Coronary artery (tissue), 2 donors: ENCODE data around the gene CFAP92.
"Not testable (repeated sequence)": the region's sequence is repeated elsewhere in the genome, so short reads cannot be mapped to it uniquely, and the experiment has no call there.

Experiments
- DNase-seq: peaks from one replicate; pipeline ENCODE4 v3.0.0-alpha.2; 2017; ENCODE audit warnings: low spot score
- H3K27ac ChIP-seq, 2 donors: fragments of 200-600 bp; sonication (generic); one replicate each; pipeline ENCODE4 v1.5.1; 2016 to 2019
- H3K4me3 ChIP-seq: fragments of 200-600 bp; sonication (generic); 2 replicates; pipeline ENCODE4 v1.5.1; 2016; ENCODE audit warnings: mild to moderate bottlenecking, moderate library complexity
- TF ChIP-seq, protein P1 (sequence below): fragments of 200-600 bp; sonication (generic); IDR thresholded peaks from one replicate; pipeline ENCODE4 v1.5.1; 2019; ENCODE audit warnings: antibody characterized with exemption

The CFAP92 gene

DNA sequence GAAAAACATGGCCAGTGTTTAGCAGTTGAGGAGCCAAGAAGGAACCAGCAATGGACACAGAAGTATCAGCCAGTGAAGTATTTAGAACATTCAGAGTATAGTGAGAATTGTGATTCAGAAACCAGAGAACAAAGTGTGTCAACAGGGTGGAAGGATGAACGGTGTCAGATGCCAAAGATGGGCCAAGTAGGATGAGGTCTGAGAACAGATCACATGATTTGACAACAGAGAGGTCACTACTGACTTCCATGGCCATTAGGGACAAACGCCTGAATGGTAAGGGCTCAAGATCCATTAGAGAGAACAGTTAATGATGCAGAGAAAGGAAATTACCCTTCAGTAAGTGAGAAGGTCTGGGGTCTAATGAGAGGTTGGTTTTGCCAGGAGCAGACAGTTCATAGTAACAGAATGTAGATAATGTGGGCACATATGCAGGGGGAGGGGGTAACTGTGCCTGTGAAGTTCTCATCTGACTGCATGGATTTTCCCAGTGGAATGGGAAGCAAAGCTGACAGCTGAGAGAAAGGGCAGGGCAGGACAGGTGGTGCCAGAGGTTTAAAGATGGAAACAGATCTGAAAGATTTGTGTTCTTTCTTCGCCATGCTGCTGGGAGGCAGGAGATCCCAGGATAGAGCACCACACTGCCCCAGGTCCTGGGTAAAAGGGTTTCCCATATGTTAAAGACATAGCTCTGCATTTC is 119.2 kb downstream of the CFAP92 start:
- H3K4me3 ChIP-seq = no peak overlapping the region
- no peak for DNase-seq
- no peak overlapping the region for H3K27ac ChIP-seq
- TF ChIP-seq, protein P1, sequence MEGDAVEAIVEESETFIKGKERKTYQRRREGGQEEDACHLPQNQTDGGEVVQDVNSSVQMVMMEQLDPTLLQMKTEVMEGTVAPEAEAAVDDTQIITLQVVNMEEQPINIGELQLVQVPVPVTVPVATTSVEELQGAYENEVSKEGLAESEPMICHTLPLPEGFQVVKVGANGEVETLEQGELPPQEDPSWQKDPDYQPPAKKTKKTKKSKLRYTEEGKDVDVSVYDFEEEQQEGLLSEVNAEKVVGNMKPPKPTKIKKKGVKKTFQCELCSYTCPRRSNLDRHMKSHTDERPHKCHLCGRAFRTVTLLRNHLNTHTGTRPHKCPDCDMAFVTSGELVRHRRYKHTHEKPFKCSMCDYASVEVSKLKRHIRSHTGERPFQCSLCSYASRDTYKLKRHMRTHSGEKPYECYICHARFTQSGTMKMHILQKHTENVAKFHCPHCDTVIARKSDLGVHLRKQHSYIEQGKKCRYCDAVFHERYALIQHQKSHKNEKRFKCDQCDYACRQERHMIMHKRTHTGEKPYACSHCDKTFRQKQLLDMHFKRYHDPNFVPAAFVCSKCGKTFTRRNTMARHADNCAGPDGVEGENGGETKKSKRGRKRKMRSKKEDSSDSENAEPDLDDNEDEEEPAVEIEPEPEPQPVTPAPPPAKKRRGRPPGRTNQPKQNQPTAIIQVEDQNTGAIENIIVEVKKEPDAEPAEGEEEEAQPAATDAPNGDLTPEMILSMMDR = no peak

DNA sequence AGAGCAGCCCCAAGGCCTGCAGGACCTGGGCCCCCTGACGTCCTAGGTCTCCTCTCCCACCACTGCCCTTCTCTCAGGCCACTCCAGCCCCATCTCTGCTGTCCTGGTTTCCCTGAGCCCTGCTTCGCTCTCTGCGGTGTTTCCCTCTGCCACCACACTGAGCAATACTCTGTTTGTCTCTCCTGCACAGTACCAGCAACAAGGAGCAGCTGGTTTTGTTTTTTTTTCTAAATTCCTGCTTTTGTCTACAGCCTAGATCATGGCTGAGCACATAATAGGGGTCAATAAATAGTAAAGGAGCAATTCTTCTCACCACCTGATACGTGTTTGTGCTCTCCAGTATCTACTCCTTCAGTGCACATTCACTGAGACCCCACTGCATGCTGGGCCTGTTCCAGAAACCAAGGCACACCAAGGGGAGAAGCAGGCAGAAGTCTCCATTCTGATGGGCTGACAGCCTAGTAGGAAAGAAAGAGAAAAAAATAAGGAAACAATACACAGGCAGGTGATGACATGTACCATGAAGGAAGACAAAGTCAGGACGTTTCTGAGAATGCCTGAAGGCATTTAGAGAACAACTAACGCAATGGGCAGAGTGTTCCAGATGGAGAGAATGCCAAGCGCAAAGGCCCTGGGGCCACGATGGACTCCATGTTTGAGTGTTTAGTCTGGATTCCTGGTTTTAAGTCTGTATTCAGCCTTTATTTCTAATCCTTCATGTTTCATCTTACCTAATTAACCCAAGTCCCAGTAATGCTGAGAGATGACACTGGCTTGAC is 120.4 kb downstream of the CFAP92 start:
- H3K4me3 ChIP-seq = no peak overlapping the region
- no peak for DNase-seq
- H3K27ac ChIP-seq = no peak overlapping the region
- TF ChIP-seq, protein P1 = no peak

- DNase-seq = no peak
- TF ChIP-seq, protein P1 = no peak
- H3K27ac ChIP-seq = no peak overlapping the region
These were observed 121.1 kb downstream of the CFAP92 start for GRCh38 chr3:128872744-128873143.

GRCh38 chr3:128872282-128872681 is 121.6 kb downstream of the CFAP92 start:
- TF ChIP-seq, protein P1 = no peak
- no peak for DNase-seq
- H3K27ac ChIP-seq = no peak overlapping the region
- H3K4me3 ChIP-seq = no peak overlapping the region

More at GRCh38 chr3:128872744-128873143, 121.1 kb downstream of the CFAP92 start:
- no peak overlapping the region for H3K4me3 ChIP-seq

- TF ChIP-seq, protein P1 = no peak
- no peak for DNase-seq
- no peak overlapping the region for H3K4me3 ChIP-seq
- H3K27ac ChIP-seq = no peak overlapping the region
These were observed 123.5 kb downstream of the CFAP92 start for GRCh38 chr3:128870347-128870746.

DNA sequence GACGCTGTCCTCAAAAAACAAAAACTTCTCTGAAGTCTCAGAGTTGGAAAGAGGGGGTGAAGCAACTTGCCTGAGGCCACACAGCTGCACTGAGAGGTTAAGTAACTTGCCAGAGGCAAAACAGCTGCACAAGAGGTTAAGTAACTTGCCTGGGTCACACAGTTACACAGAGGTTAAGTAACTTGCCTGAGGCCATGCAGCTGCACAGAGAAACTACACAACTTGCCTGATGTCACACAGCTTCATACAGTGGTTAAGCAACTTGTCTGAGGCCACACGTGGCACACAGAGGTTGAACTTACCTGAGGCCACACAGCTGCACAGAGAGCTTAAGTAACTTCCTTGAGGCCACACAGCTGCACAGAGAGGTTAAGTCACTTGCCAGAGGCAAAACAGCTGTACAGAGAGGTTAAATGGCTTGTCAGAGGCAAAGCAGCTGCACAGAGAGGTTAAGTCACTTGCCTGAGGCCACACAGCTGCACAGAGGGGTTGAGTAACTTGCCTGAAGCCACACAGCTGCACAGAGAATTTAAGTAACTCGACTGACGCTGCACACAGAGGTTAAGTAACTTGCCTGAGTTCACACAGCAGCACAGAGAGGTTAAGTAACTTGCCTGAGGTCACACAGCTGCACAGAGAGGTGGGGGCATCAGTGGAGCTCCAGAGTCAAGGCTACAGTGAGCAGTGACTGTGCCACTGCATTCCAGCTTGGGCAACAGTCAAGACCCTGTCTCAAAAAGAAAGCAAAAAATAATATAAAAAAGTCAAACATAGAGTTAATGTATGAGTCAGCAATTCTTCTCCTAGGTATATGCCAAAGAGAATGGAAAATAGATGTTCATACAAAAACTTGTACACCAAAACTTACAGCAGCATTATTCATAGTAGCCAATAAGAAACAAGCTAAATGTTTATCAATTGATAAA is 126.4 kb downstream of the CFAP92 start:
- TF ChIP-seq, protein P1 = no peak
- Histone ChIP-seq H3K4me3 (no peak overlapping the region), H3K27ac (no peak overlapping the region)
- no peak for DNase-seq

GRCh38 chr3:128864849-128865804 is 128.7 kb downstream of the CFAP92 start:
- not testable (repeated sequence) for DNase-seq, H3K4me3 ChIP-seq
- peak overlapping the region in 1 of 2 donors; percentile 28 for H3K27ac ChIP-seq
